Esophagus muscularis mucosa (tissue), 4 donors: Measurements from ENCODE around the gene HS6ST3. TPM values are rescaled to one million over a fixed set of nuclear protein-coding genes. Genes with fewer than 3 reads are reported as not detected.

Source experiments
- DNase-seq: peaks from one replicate; pipeline ENCODE4 v3.0.0-alpha.2; 2017; ENCODE audit errors: extremely low spot score
- H3K27ac ChIP-seq, 4 donors: fragments of 200-600 bp; sonication (generic); replicated peaks in 1 of 4; 1 replicate in 3 of 4; 2 replicates in 1 of 4; pipeline ENCODE4 v1.5.1; 2016 to 2019; ENCODE audit warnings: mild to moderate bottlenecking in 1 of 4
- H3K27me3 ChIP-seq, 4 donors: fragments of 200-600 bp; sonication (generic); one replicate each; pipeline versions ENCODE4 v1.5.1 to v1.6.0; 2016 to 2019
- H3K36me3 ChIP-seq, 4 donors: fragments of 200-600 bp; sonication (generic); one replicate each; pipeline ENCODE4 v1.5.1; 2016 to 2019
- H3K4me1 ChIP-seq, 4 donors: fragments of 200-600 bp; sonication (generic); one replicate each; pipeline ENCODE4 v1.5.1; 2016 to 2019
- H3K4me3 ChIP-seq, 4 donors: fragments of 200-600 bp; sonication (generic); 1 replicate in 2 of 4; 2 replicates in 2 of 4; pipeline ENCODE4 v1.5.1; 2016 to 2019; ENCODE audit warnings: mild to moderate bottlenecking in 4 of 4, moderate library complexity in 1 of 4
- H3K9me3 ChIP-seq, 4 donors: fragments of 200-600 bp; sonication (generic); 1 replicate in 3 of 4; 2 replicates in 1 of 4; pipeline ENCODE4 v1.5.1; 2016 to 2019
- EP300 ChIP-seq: sonication (generic); formaldehyde crosslinking; IDR thresholded peaks from one replicate; pipeline ENCODE4 v1.6.1; 2017; ENCODE audit warnings: antibody characterized with exemption
- POLR2A ChIP-seq: fragments of 450-650 bp; IDR thresholded peaks from one replicate; pipeline ENCODE4 v1.6.1; 2017; ENCODE audit warnings: antibody characterized with exemption, moderate library complexity, mild to moderate bottlenecking, low read depth
- POLR2AphosphoS5 ChIP-seq, 2 donors: sonication (generic); formaldehyde crosslinking; IDR thresholded peaks; one replicate each; pipeline ENCODE4 v1.6.1; 2017; ENCODE audit warnings: antibody characterized with exemption in 2 of 2
- WGBS: methylation state at CpG from one replicate; pipeline ENCODE4 v1.1.5; 2018; 5-methylcytosine and 5-hydroxymethylcytosine counted together
- intact Hi-C: fragments of 100-400 bp; cut with DNase I; formaldehyde crosslinking; loops from one replicate; pipeline ENCODE4 v1.15.1; 2023
- total RNA-seq, 4 donors: library from RNA; depleted of rRNA; stranded (reverse); fragments of >200 nt; gene quantifications; one replicate each; pipeline versions ENCODE4 v1.1.0 to v1.2.1, GENCODE V29; 2016
- TF ChIP-seq, protein P1 (sequence below), 3 experiments: fragments of 200-600 bp in 2 of 3; fragments of 450-650 bp in 1 of 3; sonication (generic) in 2 of 3; IDR thresholded peaks; one replicate each; pipeline ENCODE4 v1.5.1; 2017 to 2019; ENCODE audit warnings: antibody characterized with exemption in 3 of 3, mild to moderate bottlenecking in 2 of 3, moderate library complexity in 1 of 3

The HS6ST3 gene
- total RNA-seq, 4 donors from 2014 or later = 4.6 to 12.4 (median 7.9) TPM

DNA sequence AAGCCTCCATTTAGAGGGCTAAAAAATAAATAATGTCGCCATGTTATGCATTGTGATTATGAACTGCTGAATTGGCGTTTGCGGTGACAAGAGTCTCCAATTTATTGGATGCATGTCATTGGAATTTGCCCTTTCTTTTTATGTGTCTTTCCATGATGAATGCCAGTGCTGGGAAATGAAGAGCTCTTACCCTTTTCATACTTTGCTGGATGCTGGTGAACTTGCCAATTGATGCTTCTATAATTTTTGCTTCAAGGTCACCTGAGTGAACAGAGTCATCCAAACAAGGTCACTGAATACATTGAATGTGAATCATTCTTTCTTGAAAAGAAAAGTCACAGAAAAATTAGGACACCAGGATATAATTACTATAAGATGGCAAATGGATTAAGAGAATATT lies 556.2 kb downstream of the HS6ST3 start:
- no peaks in the 10 kb centered on the region for H3K27me3 ChIP-seq
- H3K9me3 ChIP-seq = peaks cover 0 to 8% (median 2%) of the 10 kb centered on the region in 4 donors
- H3K36me3 ChIP-seq = no peaks in the 10 kb centered on the region
- intact Hi-C loops = no loop called here
- H3K4me1 ChIP-seq = no peaks in the 10 kb centered on the region
- TF ChIP-seq EP300 (no peak), POLR2A (no peak), POLR2AphosphoS5 (IDR thresholded peaks at IDR 0.05) (no peak)
- TF ChIP-seq, protein P1, sequence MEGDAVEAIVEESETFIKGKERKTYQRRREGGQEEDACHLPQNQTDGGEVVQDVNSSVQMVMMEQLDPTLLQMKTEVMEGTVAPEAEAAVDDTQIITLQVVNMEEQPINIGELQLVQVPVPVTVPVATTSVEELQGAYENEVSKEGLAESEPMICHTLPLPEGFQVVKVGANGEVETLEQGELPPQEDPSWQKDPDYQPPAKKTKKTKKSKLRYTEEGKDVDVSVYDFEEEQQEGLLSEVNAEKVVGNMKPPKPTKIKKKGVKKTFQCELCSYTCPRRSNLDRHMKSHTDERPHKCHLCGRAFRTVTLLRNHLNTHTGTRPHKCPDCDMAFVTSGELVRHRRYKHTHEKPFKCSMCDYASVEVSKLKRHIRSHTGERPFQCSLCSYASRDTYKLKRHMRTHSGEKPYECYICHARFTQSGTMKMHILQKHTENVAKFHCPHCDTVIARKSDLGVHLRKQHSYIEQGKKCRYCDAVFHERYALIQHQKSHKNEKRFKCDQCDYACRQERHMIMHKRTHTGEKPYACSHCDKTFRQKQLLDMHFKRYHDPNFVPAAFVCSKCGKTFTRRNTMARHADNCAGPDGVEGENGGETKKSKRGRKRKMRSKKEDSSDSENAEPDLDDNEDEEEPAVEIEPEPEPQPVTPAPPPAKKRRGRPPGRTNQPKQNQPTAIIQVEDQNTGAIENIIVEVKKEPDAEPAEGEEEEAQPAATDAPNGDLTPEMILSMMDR (IDR thresholded peaks at IDR 0.05) = no peak
- 91% methylated on average over 3 of the region's 3 CpGs for WGBS
- H3K4me3 ChIP-seq = no peak overlapping the region
- H3K27ac ChIP-seq = no peak overlapping the region
- DNase-seq = no peak

DNA sequence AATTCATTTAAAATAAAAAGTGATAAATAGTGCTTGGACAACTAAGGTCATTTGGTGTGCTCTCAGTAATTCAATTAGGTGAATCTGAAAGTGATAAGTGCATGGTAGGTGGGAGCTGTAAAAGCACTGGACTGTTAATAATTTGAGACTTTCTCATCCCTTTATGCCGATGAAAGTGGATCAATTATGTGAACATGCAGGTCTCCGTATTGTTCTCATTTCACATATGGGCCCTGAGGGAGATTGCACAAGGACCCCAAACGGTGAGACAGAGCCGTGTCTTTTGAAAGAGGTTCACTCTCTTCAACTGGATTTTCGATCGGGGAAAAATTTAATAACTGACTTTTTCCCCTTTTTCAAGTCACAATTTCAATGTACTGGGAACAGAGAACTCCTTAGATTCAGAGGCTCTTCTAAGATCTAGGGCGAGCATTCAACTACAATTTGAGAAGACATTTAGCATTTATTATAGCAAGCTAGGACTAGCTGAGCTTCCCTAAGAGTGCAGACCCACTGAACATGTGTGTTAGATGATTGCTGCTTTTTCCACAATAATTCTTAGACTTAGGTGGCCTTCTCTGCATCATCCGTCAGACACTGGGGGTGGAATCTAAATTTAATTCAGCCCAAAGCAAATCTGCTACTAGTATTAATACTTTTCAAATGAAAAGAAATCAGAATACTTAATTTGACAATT lies 556.8 kb downstream of the HS6ST3 start:
- Histone ChIP-seq H3K4me3 (no peak overlapping the region), H3K9me3 (peaks cover 0 to 8% (median 2%) of the 10 kb centered on the region in 4 donors), H3K36me3 (no peaks in the 10 kb centered on the region), H3K27ac (no peak overlapping the region), H3K4me1 (no peaks in the 10 kb centered on the region), H3K27me3 (no peaks in the 10 kb centered on the region)
- intact Hi-C loops = no loop called here
- no peak for TF ChIP-seq EP300
- TF ChIP-seq POLR2AphosphoS5 (IDR thresholded peaks at IDR 0.05) = no peak
- no peak for TF ChIP-seq POLR2A
- TF ChIP-seq, protein P1 (IDR thresholded peaks at IDR 0.05) = no peak
- DNase-seq = no peak
- 82% methylated on average over 8 of the region's 8 CpGs for WGBS

DNA sequence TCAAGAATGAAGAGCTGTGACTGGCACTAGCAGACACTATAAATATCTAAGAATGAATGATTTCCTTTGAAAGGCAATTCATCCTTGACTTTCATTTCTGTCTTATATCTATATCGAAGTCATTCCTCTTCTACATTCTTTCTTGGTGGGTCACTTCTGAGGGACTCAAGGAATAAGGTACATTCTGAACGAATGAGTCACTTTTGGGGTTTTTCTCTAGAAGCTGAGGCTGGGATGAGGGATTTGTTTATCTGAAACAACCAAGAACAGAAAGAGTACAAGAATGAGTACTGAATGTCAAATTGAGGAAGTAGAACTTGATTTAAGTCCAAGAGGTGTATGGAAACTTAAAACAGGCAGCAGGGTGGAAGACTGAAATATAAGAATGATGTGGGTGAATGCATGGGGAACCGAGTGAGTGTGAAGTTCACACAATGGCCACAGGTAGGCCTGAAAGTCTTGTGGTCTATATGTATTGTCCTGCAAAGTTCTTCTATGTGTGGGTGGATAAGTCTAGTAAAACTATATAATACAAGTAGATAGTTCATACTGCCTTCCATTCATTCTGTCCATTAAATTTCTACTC lies 560.5 kb downstream of the HS6ST3 start:
- Histone ChIP-seq H3K9me3 (peaks cover 0 to 2% (median 0%) of the 10 kb centered on the region in 4 donors), H3K4me3 (no peak overlapping the region), H3K36me3 (no peaks in the 10 kb centered on the region), H3K27ac (no peak overlapping the region), H3K4me1 (peaks cover 0 to 9% (median 0%) of the 10 kb centered on the region in 4 donors), H3K27me3 (no peaks in the 10 kb centered on the region)
- no peak for TF ChIP-seq EP300
- no peak for TF ChIP-seq POLR2AphosphoS5 (IDR thresholded peaks at IDR 0.05)
- no peak for TF ChIP-seq POLR2A
- TF ChIP-seq, protein P1 (IDR thresholded peaks at IDR 0.05) = no peak
- DNase-seq = no peak
- intact Hi-C loops = no loop called here
- 65% methylated on average over 3 of the region's 3 CpGs for WGBS

DNA sequence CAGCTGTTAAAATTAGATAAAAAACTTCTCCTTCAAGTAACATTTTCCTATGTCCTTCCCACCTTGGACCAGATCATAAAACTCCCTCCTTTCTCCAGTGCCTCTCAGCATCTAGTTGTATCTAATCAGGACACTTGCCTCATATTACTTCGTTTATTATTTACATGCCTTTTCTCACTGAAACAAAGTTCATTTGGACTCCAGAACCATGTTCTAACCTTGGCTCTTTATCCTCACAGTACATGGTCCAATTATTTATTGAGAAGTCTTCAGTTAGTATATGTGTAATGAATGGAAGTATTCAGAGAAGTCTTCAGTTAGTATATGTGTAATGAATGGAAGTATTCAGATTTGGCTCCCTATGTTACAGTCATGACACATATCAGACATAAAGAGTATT lies 561.7 kb downstream of the HS6ST3 start:
- 36% methylated on average over 1 of the region's 1 CpG for WGBS
- intact Hi-C loops = no loop called here
- no peak for DNase-seq
- no peak overlapping the region for H3K27ac ChIP-seq
- H3K9me3 ChIP-seq = no peaks in the 10 kb centered on the region
- H3K27me3 ChIP-seq = no peaks in the 10 kb centered on the region
- H3K36me3 ChIP-seq = no peaks in the 10 kb centered on the region
- H3K4me3 ChIP-seq = no peak overlapping the region
- peaks cover 0 to 9% (median 0%) of the 10 kb centered on the region in 4 donors for H3K4me1 ChIP-seq
- TF ChIP-seq EP300 (no peak), POLR2AphosphoS5 (IDR thresholded peaks at IDR 0.05) (no peak), POLR2A (no peak)
- TF ChIP-seq, protein P1 (IDR thresholded peaks at IDR 0.05) = no peak
